Effector memory CD4-positive, alpha-beta T cell (primary cell): ENCODE measurements around the gene CARMIL3.

ENCODE experiments used
- DNase-seq, 3 donors: peaks; one replicate each; pipeline ENCODE4 v3.0.0-alpha.2; 2020
- H3K27ac ChIP-seq: 2 replicates; pipeline ENCODE4 v1.7.0; 2013; ENCODE audit warnings: mild to moderate bottlenecking, low read length, moderate library complexity; ENCODE audit not compliant: insufficient read depth, poor library complexity, severe bottlenecking
- H3K27me3 ChIP-seq: replicated peaks from 2 replicates; pipeline ENCODE4 v1.7.0; 2013; ENCODE audit warnings: mild to moderate bottlenecking, low read length; ENCODE audit not compliant: insufficient read depth, control insufficient read depth, poor library complexity, severe bottlenecking
- H3K36me3 ChIP-seq: 2 replicates; pipeline ENCODE4 v1.7.0; 2013; ENCODE audit warnings: mild to moderate bottlenecking, low read length, moderate library complexity; ENCODE audit not compliant: control insufficient read depth, insufficient read depth
- H3K4me1 ChIP-seq: 2 replicates; pipeline ENCODE4 v1.7.0; 2013; ENCODE audit warnings: low read length, mild to moderate bottlenecking; ENCODE audit not compliant: control insufficient read depth, insufficient read depth, poor library complexity, severe bottlenecking
- H3K4me3 ChIP-seq: 2 replicates; pipeline ENCODE4 v1.7.0; 2013; ENCODE audit warnings: low read length, low read depth, mild to moderate bottlenecking; ENCODE audit not compliant: insufficient read depth, poor library complexity, severe bottlenecking
- H3K9me3 ChIP-seq: 2 replicates; pipeline ENCODE4 v1.7.0; 2013; ENCODE audit warnings: mild to moderate bottlenecking, low read length, moderate library complexity; ENCODE audit not compliant: control insufficient read depth

Gene CARMIL3

GRCh38 chr14:24062216-24062980 lies 10.6 kb downstream of the CARMIL3 start:
- H3K4me3 ChIP-seq, result no peak overlapping the region
- H3K4me1 ChIP-seq, result no peaks in the 10 kb centered on the region
- no peaks in the 10 kb centered on the region for H3K36me3 ChIP-seq
- no peaks in the 10 kb centered on the region for H3K27me3 ChIP-seq
- no peak overlapping the region for H3K27ac ChIP-seq
- H3K9me3 ChIP-seq, result no peaks in the 10 kb centered on the region
- no peak for DNase-seq

DNA sequence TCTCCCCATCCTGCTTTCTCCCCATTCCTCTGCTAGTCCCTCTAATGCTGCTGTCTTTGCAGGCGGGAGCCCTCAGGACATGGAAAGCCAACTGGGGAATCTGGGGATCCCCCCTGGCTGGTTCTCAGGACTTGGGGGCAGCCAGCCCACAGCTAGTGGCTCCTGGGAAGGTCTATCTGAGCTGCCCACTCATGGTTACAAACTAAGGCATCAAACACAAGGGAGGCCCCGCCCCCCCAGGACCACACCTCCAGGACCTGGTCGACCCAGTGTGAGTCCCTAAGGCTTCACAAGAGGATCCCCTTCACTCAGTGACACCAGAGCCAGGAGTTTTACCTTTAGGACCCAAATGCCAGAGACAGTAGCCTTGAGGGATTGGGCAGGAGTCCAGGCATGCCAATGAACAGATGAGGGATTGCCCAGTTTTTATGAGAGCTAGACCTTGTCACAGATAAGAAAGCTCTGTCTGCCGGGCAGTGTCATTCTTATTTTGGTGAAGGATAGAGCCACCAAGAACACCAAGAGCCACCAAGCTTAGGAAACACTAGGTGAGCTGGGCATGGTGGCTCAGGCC lies 11.5 kb downstream of the CARMIL3 start:
- Histone ChIP-seq H3K4me3 (no peak overlapping the region), H3K27me3 (no peaks in the 10 kb centered on the region), H3K9me3 (no peaks in the 10 kb centered on the region), H3K27ac (no peak overlapping the region), H3K36me3 (no peaks in the 10 kb centered on the region), H3K4me1 (no peaks in the 10 kb centered on the region)
- DNase-seq, result no peak

GRCh38 chr14:24064091-24064795 lies 12.4 kb downstream of the CARMIL3 start:
- no peak overlapping the region for H3K4me3 ChIP-seq
- no peaks in the 10 kb centered on the region for H3K27me3 ChIP-seq
- no peaks in the 10 kb centered on the region for H3K4me1 ChIP-seq
- DNase-seq, result no peak
- no peak overlapping the region for H3K27ac ChIP-seq
- H3K9me3 ChIP-seq, result no peaks in the 10 kb centered on the region
- no peaks in the 10 kb centered on the region for H3K36me3 ChIP-seq

DNA sequence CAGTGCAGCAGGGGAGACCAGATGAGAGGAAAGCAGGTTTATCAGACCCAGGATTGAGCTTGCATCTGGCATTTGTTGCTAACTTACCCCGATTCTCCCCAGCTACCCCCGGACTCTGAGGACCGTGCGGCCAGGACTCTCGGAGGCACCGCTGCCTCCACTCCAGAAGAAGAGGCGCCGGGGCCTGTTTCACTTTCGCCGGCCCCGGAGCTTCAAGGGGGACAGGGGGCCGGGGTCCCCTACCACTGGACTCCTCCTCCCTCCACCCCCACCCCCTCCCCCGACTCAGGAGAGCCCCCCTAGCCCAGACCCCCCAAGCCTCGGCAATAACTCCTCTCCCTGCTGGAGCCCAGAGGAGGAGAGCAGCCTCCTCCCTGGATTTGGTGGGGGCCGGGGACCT lies 13.0 kb downstream of the CARMIL3 start:
- Histone ChIP-seq H3K4me3 (no peak overlapping the region), H3K27ac (no peak overlapping the region), H3K27me3 (no peaks in the 10 kb centered on the region), H3K36me3 (no peaks in the 10 kb centered on the region), H3K9me3 (no peaks in the 10 kb centered on the region), H3K4me1 (no peaks in the 10 kb centered on the region)
- no peak for DNase-seq

- Histone ChIP-seq H3K4me1 (no peaks in the 10 kb centered on the region), H3K4me3 (no peak overlapping the region), H3K36me3 (no peaks in the 10 kb centered on the region), H3K27me3 (no peaks in the 10 kb centered on the region), H3K9me3 (no peaks in the 10 kb centered on the region), H3K27ac (no peak overlapping the region)
- DNase-seq, result no peak
These were observed 13.6 kb downstream of the CARMIL3 start for GRCh38 chr14:24065408-24065807.

GRCh38 chr14:24066496-24067132 lies 14.8 kb downstream of the CARMIL3 start:
- no peak for DNase-seq
- Histone ChIP-seq H3K4me3 (no peak overlapping the region), H3K9me3 (no peaks in the 10 kb centered on the region), H3K27ac (no peak overlapping the region), H3K27me3 (no peaks in the 10 kb centered on the region), H3K36me3 (no peaks in the 10 kb centered on the region), H3K4me1 (no peaks in the 10 kb centered on the region)

- no peak for DNase-seq
- Histone ChIP-seq H3K36me3 (no peaks in the 10 kb centered on the region), H3K4me1 (no peaks in the 10 kb centered on the region), H3K4me3 (no peak overlapping the region), H3K27me3 (no peaks in the 10 kb centered on the region), H3K9me3 (no peaks in the 10 kb centered on the region), H3K27ac (no peak overlapping the region)
These were observed 15.6 kb downstream of the CARMIL3 start for GRCh38 chr14:24067133-24068082.

DNA sequence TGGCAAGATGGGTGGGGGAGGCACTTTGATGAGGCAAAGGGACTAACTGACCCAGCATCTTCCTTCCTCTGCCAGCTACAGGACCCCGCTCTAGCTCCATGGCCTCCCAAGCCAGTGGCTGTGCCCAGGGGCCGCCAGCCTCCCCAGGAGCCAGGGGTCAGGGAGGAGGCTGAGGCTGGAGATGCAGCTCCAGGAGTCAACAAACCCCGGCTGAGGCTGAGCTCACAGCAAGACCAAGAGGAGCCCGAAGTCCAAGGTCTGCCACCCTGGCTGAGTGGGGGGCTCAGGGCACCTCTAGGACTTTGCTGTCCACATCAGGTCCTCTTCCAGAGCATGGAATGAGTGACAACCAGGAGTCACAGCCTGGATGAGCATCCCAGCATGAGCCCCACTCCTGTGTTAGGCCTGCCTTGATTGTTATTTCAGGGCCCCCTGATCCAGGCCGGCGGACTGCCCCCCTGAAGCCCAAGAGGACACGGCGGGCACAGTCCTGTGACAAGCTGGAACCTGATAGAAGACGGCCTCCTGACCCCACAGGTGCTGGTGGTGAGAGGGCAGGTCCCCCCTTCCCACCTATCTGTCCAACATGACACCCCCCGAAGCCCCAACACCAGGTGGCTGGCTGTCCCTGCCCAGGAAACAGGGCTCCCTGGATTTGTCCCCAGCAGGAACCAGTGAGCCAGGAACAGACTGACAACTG lies 17.1 kb downstream of the CARMIL3 start:
- no peak overlapping the region for H3K27ac ChIP-seq
- no peak for DNase-seq
- no peaks in the 10 kb centered on the region for H3K27me3 ChIP-seq
- no peaks in the 10 kb centered on the region for H3K4me1 ChIP-seq
- no peaks in the 10 kb centered on the region for H3K36me3 ChIP-seq
- H3K4me3 ChIP-seq, result no peak overlapping the region
- no peaks in the 10 kb centered on the region for H3K9me3 ChIP-seq

GRCh38 chr14:24069411-24069735 lies 17.6 kb downstream of the CARMIL3 start:
- no peak overlapping the region for H3K4me3 ChIP-seq
- DNase-seq, result no peak
- no peaks in the 10 kb centered on the region for H3K27me3 ChIP-seq
- H3K4me1 ChIP-seq, result no peaks in the 10 kb centered on the region
- H3K9me3 ChIP-seq, result no peaks in the 10 kb centered on the region
- no peaks in the 10 kb centered on the region for H3K36me3 ChIP-seq
- no peak overlapping the region for H3K27ac ChIP-seq
